ENCODE measurements around the gene PLBD1.

The PLBD1 gene

GRCh38 chr12:14564336-14564959 lies 3.2 kb downstream of the PLBD1 start:
- DNase-seq: no peak

GRCh38 chr12:14563046-14563445 lies 4.6 kb downstream of the PLBD1 start:
- no peak for DNase-seq

- no peak for DNase-seq
Observed at GRCh38 chr12:14562279-14562678, 5.4 kb downstream of the PLBD1 start.

GRCh38 chr12:14561677-14562238 lies 5.9 kb downstream of the PLBD1 start:
- DNase-seq: no peak

GRCh38 chr12:14560904-14561574 lies 6.6 kb downstream of the PLBD1 start:
- no peak for DNase-seq

GRCh38 chr12:14558473-14558959 lies 9.2 kb downstream of the PLBD1 start:
- DNase-seq: no peak

GRCh38 chr12:14557966-14558365 lies 9.7 kb downstream of the PLBD1 start:
- no peak for DNase-seq

GRCh38 chr12:14554281-14555007 lies 13.2 kb downstream of the PLBD1 start:
- DNase-seq: peak in 1 of 2 experiments; percentile 5

GRCh38 chr12:14548609-14549008 lies 19.1 kb downstream of the PLBD1 start:
- no peak for DNase-seq

- no peak for DNase-seq
Observed at GRCh38 chr12:14547571-14547970, 20.1 kb downstream of the PLBD1 start.

- DNase-seq: no peak
Observed at GRCh38 chr12:14545144-14546124, 22.2 kb downstream of the PLBD1 start.

- DNase-seq: no peak
Observed at GRCh38 chr12:14540801-14541462, 26.8 kb downstream of the PLBD1 start.

GRCh38 chr12:14537088-14537487 lies 30.6 kb downstream of the PLBD1 start:
- DNase-seq: no peak

GRCh38 chr12:14532152-14532551 lies 35.5 kb downstream of the PLBD1 start:
- no peak for DNase-seq

- DNase-seq: no peak
Observed at GRCh38 chr12:14525964-14526363, 41.7 kb downstream of the PLBD1 start.

GRCh38 chr12:14521822-14522221 lies 45.9 kb downstream of the PLBD1 start:
- no peak for DNase-seq

GRCh38 chr12:14514946-14515345 lies 52.7 kb downstream of the PLBD1 start:
- DNase-seq: no peak

- peak in 1 of 2 experiments; percentile 17 for DNase-seq
Observed at GRCh38 chr12:14514154-14514842, 53.4 kb downstream of the PLBD1 start.

- DNase-seq: no peak
Observed at GRCh38 chr12:14510574-14510973, 57.1 kb downstream of the PLBD1 start.

- no peak for DNase-seq
Observed at GRCh38 chr12:14505626-14506596, 61.8 kb downstream of the PLBD1 start.
